ENCODE data around the gene CTNNBIP1.
"Not testable (repeated sequence)": the region's sequence is repeated elsewhere in the genome, so short reads cannot be mapped to it uniquely, and the experiment has no call there.

DNA sequence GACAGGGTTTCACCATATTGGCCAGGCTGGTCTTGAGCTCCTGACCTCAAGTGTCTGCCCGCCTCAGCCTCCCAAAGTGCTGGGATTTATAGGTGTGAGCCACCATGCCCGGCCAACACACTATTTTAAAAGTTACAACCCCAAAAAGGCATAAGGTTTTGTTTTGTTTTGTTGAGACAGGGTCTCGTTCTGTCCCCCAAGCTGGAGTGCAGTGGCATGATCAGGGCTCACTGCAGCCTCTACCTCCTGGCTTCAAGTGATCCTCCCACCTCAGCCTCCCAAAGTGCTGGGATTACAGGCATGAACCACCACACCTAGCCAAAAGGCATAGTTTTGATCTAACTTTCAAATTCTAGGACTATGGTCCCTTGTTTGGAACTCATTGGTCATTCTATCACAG lies 7.4 kb upstream of the CTNNBIP1 start:
- not testable (repeated sequence) for TF ChIP-seq YY1 (IDR thresholded peaks at IDR 0.05); RAD21 (IDR thresholded peaks at IDR 0.05); TAF1 (conservative IDR thresholded peaks at IDR 0.05); FOXA1 (IDR thresholded peaks at IDR 0.05); SP1 (IDR thresholded peaks at IDR 0.05); RXRA (IDR thresholded peaks at IDR 0.05)
- TF ChIP-seq, protein P1, sequence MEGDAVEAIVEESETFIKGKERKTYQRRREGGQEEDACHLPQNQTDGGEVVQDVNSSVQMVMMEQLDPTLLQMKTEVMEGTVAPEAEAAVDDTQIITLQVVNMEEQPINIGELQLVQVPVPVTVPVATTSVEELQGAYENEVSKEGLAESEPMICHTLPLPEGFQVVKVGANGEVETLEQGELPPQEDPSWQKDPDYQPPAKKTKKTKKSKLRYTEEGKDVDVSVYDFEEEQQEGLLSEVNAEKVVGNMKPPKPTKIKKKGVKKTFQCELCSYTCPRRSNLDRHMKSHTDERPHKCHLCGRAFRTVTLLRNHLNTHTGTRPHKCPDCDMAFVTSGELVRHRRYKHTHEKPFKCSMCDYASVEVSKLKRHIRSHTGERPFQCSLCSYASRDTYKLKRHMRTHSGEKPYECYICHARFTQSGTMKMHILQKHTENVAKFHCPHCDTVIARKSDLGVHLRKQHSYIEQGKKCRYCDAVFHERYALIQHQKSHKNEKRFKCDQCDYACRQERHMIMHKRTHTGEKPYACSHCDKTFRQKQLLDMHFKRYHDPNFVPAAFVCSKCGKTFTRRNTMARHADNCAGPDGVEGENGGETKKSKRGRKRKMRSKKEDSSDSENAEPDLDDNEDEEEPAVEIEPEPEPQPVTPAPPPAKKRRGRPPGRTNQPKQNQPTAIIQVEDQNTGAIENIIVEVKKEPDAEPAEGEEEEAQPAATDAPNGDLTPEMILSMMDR (IDR thresholded peaks at IDR 0.05; ENCODE audit: low read depth, low read length, missing input control): not testable (repeated sequence)
- TF ChIP-seq, protein P2, sequence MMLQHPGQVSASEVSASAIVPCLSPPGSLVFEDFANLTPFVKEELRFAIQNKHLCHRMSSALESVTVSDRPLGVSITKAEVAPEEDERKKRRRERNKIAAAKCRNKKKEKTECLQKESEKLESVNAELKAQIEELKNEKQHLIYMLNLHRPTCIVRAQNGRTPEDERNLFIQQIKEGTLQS (IDR thresholded peaks at IDR 0.05): not testable (repeated sequence)
- TF ChIP-seq, protein P3, sequence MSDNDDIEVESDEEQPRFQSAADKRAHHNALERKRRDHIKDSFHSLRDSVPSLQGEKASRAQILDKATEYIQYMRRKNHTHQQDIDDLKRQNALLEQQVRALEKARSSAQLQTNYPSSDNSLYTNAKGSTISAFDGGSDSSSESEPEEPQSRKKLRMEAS (IDR thresholded peaks at IDR 0.05): not testable (repeated sequence)

All from liver (tissue), 3 donors.